Caco-2 (cell line): Measurements from ENCODE around the gene DOCK9. TPM values are rescaled to one million over a fixed set of nuclear protein-coding genes. Genes with fewer than 3 reads are reported as not detected.

Source experiments
- BruUV-seq: library from RNA; stranded (reverse); fragments of 400-500 nt; replicated peaks from 2 replicates; lab custom pipeline; 2021; lab: Mats Ljungman, UMichigan
- CTCF ChIA-PET: fragments of 300-600 bp; sonication (Branson Sonifier 250); formaldehyde crosslinking; loops from one replicate; lab custom pipeline; 2022; ENCODE audit warnings: antibody characterized with exemption; lab: Charles Lee
- POLR2A ChIA-PET: fragments of 300-600 bp; sonication (Branson Sonifier 250); formaldehyde crosslinking; loops from one replicate; lab custom pipeline; 2022; ENCODE audit warnings: antibody characterized with exemption; lab: Charles Lee
- DNase-seq, 2 experiments: peaks; one replicate each; pipeline versions ENCODE4 v3.0.0 to v3.0.0-alpha.2; 2020 to 2022
- H3K27me3 ChIP-seq: replicated peaks from 2 replicates; pipeline ENCODE4 v1.6.0; 2011; ENCODE audit warnings: low read length; ENCODE audit not compliant: control insufficient read depth, insufficient read depth
- H3K36me3 ChIP-seq: 2 replicates; pipeline ENCODE4 v1.5.1; 2011; ENCODE audit warnings: low read length; ENCODE audit not compliant: control insufficient read depth, insufficient read depth
- H3K4me1 ChIP-seq: fragments of 250-450 bp; sonication (Bioruptor Pico); 2 replicates; pipeline ENCODE4 v1.5.1; 2020; ENCODE audit warnings: mild to moderate bottlenecking
- H3K4me3 ChIP-seq: 2 replicates; pipeline ENCODE4 v1.5.1; 2011; ENCODE audit warnings: low read depth, mild to moderate bottlenecking, control low read depth, low read length
- H3K9me3 ChIP-seq: fragments of 250-450 bp; sonication (Bioruptor Pico); 2 replicates; pipeline ENCODE4 v1.5.1; 2020; ENCODE audit warnings: mild to moderate bottlenecking, moderate library complexity
- H3K27ac Mint-ChIP-seq: one replicate; pipeline ENCODE4 v1.8.0; 2022; ENCODE audit warnings: mixed read lengths; ENCODE audit not compliant: unreplicated experiment
- H3K27me3 Mint-ChIP-seq: one replicate; pipeline ENCODE4 v1.8.0; 2022; ENCODE audit warnings: mixed read lengths; ENCODE audit not compliant: insufficient read depth, unreplicated experiment
- H3K36me3 Mint-ChIP-seq: one replicate; pipeline ENCODE4 v1.8.0; 2022; ENCODE audit warnings: mild to moderate bottlenecking, mixed read lengths; ENCODE audit not compliant: insufficient read depth, unreplicated experiment
- H3K4me1 Mint-ChIP-seq: one replicate; pipeline ENCODE4 v1.8.0; 2022; ENCODE audit warnings: low read depth, mixed read lengths; ENCODE audit not compliant: unreplicated experiment
- H3K4me3 Mint-ChIP-seq: one replicate; pipeline ENCODE4 v1.8.0; 2022; ENCODE audit warnings: mild to moderate bottlenecking, moderate library complexity, mixed read lengths; ENCODE audit not compliant: unreplicated experiment
- H3K9me3 Mint-ChIP-seq: one replicate; pipeline ENCODE4 v1.8.0; 2022; ENCODE audit warnings: mixed read lengths; ENCODE audit not compliant: unreplicated experiment
- intact Hi-C: fragments of 100-400 bp; cut with micrococcal nuclease; formaldehyde crosslinking; loops from one replicate; pipeline ENCODE4 v1.10.0; 2022; ENCODE audit not compliant: unreplicated experiment
- total RNA-seq: library from RNA; stranded (reverse); gene quantifications from 2 replicates; pipeline ENCODE4 v1.2.3, GENCODE V29; 2022
- TF ChIP-seq, protein P1 (sequence below), 2 experiments: fragments of 200-600 bp in 1 of 2; IDR thresholded peaks; 1 replicate in 1 of 2; 2 replicates in 1 of 2; pipeline versions ENCODE4 v1.5.1 to v1.8.0; 2011 to 2022; ENCODE audit warnings: antibody characterized with exemption in 1 of 2, control low read depth in 1 of 2, inconsistent platforms in 1 of 2, low read depth in 1 of 2, low read length in 1 of 2, mild to moderate bottlenecking in 1 of 2, moderate library complexity in 1 of 2; ENCODE audit not compliant: insufficient read depth in 1 of 2, severe bottlenecking in 1 of 2, unreplicated experiment in 1 of 2

DOCK9 gene
- total RNA-seq, 1 experiment from 2014 or later: 260 TPM

DNA sequence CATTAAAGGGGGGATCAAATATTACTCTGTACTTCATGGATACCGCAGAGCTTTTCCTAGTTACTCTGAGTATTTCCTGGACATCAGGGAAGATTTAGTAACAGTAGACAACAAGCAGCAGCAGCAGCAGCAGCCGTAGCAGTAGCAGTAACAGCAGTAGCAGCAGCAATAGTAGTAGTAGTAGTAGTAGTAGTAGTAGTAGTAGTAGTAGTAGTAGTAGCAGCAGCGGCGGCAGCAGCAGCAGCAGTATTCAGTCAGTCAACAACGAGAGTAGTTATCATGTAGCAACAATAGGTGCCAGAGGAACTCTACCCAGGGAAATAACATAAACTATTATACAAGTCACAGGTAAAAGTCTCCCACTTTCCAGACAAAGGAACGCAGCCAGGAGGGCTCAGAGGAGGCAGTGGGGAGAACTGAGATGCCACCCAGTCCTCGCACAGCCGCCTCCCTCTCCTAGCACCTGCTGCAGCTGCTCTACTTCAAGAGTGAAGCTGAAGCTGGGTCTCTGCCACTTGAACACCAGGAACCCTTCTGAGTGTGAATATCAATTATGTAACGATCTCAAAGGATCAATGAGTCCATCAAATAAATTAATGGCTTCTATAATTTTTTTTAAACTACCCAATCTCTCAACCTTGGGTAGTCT, 1.3 kb upstream of the DOCK9 start:
- H3K36me3 ChIP-seq: no peaks in the 10 kb centered on the region
- H3K9me3 Mint-ChIP-seq: no peaks in the 10 kb centered on the region
- DNase-seq: no peak
- no peaks in the 10 kb centered on the region for H3K36me3 Mint-ChIP-seq
- no TSS peak for BruUV-seq
- TF ChIP-seq, protein P1, sequence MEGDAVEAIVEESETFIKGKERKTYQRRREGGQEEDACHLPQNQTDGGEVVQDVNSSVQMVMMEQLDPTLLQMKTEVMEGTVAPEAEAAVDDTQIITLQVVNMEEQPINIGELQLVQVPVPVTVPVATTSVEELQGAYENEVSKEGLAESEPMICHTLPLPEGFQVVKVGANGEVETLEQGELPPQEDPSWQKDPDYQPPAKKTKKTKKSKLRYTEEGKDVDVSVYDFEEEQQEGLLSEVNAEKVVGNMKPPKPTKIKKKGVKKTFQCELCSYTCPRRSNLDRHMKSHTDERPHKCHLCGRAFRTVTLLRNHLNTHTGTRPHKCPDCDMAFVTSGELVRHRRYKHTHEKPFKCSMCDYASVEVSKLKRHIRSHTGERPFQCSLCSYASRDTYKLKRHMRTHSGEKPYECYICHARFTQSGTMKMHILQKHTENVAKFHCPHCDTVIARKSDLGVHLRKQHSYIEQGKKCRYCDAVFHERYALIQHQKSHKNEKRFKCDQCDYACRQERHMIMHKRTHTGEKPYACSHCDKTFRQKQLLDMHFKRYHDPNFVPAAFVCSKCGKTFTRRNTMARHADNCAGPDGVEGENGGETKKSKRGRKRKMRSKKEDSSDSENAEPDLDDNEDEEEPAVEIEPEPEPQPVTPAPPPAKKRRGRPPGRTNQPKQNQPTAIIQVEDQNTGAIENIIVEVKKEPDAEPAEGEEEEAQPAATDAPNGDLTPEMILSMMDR (IDR thresholded peaks at IDR 0.05; ENCODE audit: insufficient read depth in 1 of 2, low read depth in 1 of 2, low read length in 1 of 2, severe bottlenecking in 1 of 2, unreplicated experiment in 1 of 2): no peak
- intact Hi-C loops: loop anchor here (5.0 kb wide), 1 partner anchor 108 kb away; no protein-coding TSS in a partner anchor
- H3K4me1 Mint-ChIP-seq: peaks cover 38% of the 10 kb centered on the region
- no peaks in the 10 kb centered on the region for H3K27me3 ChIP-seq
- peaks cover 41% of the 10 kb centered on the region for H3K4me1 ChIP-seq
- no peaks in the 10 kb centered on the region for H3K9me3 ChIP-seq
- H3K27ac Mint-ChIP-seq: no peak overlapping the region
- H3K27me3 Mint-ChIP-seq: no peaks in the 10 kb centered on the region
- H3K4me3 Mint-ChIP-seq: no peak overlapping the region
- ChIA-PET CTCF (no interaction called here), POLR2A (no interaction called here)
- no peak overlapping the region for H3K4me3 ChIP-seq

DNA sequence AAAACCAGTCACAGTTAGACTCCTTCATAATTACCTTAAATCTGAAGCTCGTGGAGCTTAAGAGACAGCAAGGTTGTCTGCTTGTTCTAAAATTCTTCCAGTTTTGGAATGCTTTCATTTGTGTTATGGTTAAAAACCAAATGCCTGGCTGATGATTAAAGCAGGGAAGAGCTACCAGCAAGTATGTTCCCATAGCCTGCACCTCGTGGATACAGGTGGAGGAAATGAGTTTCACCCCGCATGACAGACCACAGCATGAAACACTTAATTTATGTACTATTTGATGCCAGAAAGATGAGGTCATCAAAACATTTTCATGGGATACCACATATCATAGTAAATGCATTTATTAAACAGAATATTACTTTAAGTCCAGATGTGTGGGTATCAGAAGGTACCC, 416 bp upstream of the DOCK9 start:
- Histone ChIP-seq H3K9me3 (no peaks in the 10 kb centered on the region), H3K4me1 (peaks cover 45% of the 10 kb centered on the region), H3K4me3 (no peak overlapping the region), H3K27me3 (no peaks in the 10 kb centered on the region), H3K36me3 (no peaks in the 10 kb centered on the region)
- Mint-ChIP-seq H3K9me3 (no peaks in the 10 kb centered on the region), H3K27me3 (no peaks in the 10 kb centered on the region), H3K36me3 (no peaks in the 10 kb centered on the region), H3K4me3 (peak overlapping the region; percentile 77), H3K4me1 (peaks cover 43% of the 10 kb centered on the region), H3K27ac (peak overlapping the region; percentile 88)
- ChIA-PET CTCF (interaction anchor here (0.8 to 1.3 kb wide), 2 partner anchors 55 to 82 kb away, joined by 3 to 4 read pairs; no protein-coding TSS in a partner anchor), POLR2A (interaction anchor here (0.7 to 0.8 kb wide), 2 partner anchors 41 to 109 kb away, joined by 3 read pairs; no protein-coding TSS in a partner anchor)
- intact Hi-C loops: loop anchor here (5.0 kb wide), 1 partner anchor 109 kb away; no protein-coding TSS in a partner anchor
- no TSS peak for BruUV-seq
- no peak for DNase-seq
- TF ChIP-seq, protein P1 (IDR thresholded peaks at IDR 0.05; ENCODE audit: insufficient read depth in 1 of 2, low read depth in 1 of 2, low read length in 1 of 2, severe bottlenecking in 1 of 2, unreplicated experiment in 1 of 2): no peak

DNA sequence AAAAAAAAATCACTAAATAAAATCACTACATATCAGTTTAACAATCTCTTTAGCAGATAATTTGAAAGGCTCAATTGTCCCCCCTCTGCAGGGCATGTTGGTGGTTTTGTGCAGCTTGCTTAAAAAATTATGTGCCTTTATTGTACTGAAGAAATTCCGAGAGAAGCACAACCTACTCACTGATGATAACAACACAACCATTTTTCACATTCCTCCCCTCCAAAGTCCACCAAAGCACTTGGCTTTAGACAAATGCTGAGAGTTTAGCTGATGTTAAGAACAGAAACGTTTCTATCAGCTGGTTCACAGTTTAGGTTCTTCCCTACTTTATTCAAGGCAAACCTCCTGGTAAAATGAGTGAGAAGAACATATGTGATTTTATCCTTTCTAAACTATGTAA, 923 bp downstream of the DOCK9 start:
- ChIA-PET CTCF (interaction anchor here (1.6 to 1.7 kb wide), 2 partner anchors 9 to 57 kb away, joined by 5 to 8 read pairs; no protein-coding TSS in a partner anchor), POLR2A (interaction anchor here (0.9 to 1.6 kb wide), 3 partner anchors 9 to 50 kb away, joined by 3 to 4 read pairs (median 3); no protein-coding TSS in a partner anchor)
- TF ChIP-seq, protein P1 (IDR thresholded peaks at IDR 0.05; ENCODE audit: insufficient read depth in 1 of 2, low read depth in 1 of 2, low read length in 1 of 2, severe bottlenecking in 1 of 2, unreplicated experiment in 1 of 2): no peak
- BruUV-seq: TSS peak; percentile 34
- DNase-seq: no peak
- H3K36me3 Mint-ChIP-seq: peaks cover 6% of the 10 kb centered on the region
- H3K4me1 Mint-ChIP-seq: peaks cover 54% of the 10 kb centered on the region
- Histone ChIP-seq H3K36me3 (no peaks in the 10 kb centered on the region), H3K9me3 (no peaks in the 10 kb centered on the region), H3K27me3 (no peaks in the 10 kb centered on the region), H3K4me1 (peaks cover 58% of the 10 kb centered on the region), H3K4me3 (no peak overlapping the region)
- H3K4me3 Mint-ChIP-seq: peak overlapping the region; percentile 77
- intact Hi-C loops: loop anchor here (1.0 to 5.0 kb wide), 5 partner anchors 9 to 110 kb away; no protein-coding TSS in a partner anchor
- no peaks in the 10 kb centered on the region for H3K27me3 Mint-ChIP-seq
- no peaks in the 10 kb centered on the region for H3K9me3 Mint-ChIP-seq
- peak overlapping the region; percentile 88 for H3K27ac Mint-ChIP-seq
